Skeletal muscle tissue (tissue), 4 donors: Measurements from ENCODE around the gene HBP1. TPM values are rescaled to one million over a fixed set of nuclear protein-coding genes. Genes with fewer than 3 reads are reported as not detected.

Experiments
- H3K27ac ChIP-seq: one replicate; pipeline ENCODE4 v1.7.0; 2013; ENCODE audit warnings: mild to moderate bottlenecking, low read depth, low read length, inconsistent platforms
- H3K27me3 ChIP-seq, 3 donors: one replicate each; pipeline ENCODE4 v1.7.0; 2013; ENCODE audit warnings: low read length in 3 of 3; ENCODE audit not compliant: control insufficient read depth in 3 of 3, insufficient read depth in 3 of 3
- H3K36me3 ChIP-seq, 3 donors: one replicate each; pipeline ENCODE4 v1.7.0; 2013; ENCODE audit warnings: low read length in 3 of 3; ENCODE audit not compliant: control insufficient read depth in 3 of 3, insufficient read depth in 3 of 3
- H3K4me1 ChIP-seq, 3 donors: one replicate each; pipeline ENCODE4 v1.7.0; 2013; ENCODE audit warnings: low read length in 3 of 3, mild to moderate bottlenecking in 3 of 3; ENCODE audit not compliant: control insufficient read depth in 3 of 3, insufficient read depth in 3 of 3
- H3K4me3 ChIP-seq, 3 donors: one replicate each; pipeline ENCODE4 v1.7.0; 2013; ENCODE audit warnings: low read length in 3 of 3
- H3K9ac ChIP-seq, 3 donors: one replicate each; pipeline ENCODE4 v1.7.0; 2013; ENCODE audit warnings: low read length in 3 of 3, mild to moderate bottlenecking in 3 of 3, moderate library complexity in 2 of 3, low read depth in 1 of 3
- H3K9me3 ChIP-seq, 3 donors: one replicate each; pipeline ENCODE4 v1.7.0; 2013; ENCODE audit warnings: low read length in 3 of 3; ENCODE audit not compliant: control insufficient read depth in 3 of 3
- total RNA-seq: library from RNA; depleted of rRNA; stranded (reverse); fragments of >200 nt; gene quantifications from one replicate; pipeline ENCODE4 v1.2.3, GENCODE V29; 2014
- donor health status: Osteomylitis.

The HBP1 gene
- total RNA-seq, 1 donor from 2014 or later = 92.9 TPM

GRCh38 chr7:107167483-107168232, 1.1 kb upstream of the HBP1 start:
- no peaks in the 10 kb centered on the region for H3K27me3 ChIP-seq
- H3K9me3 ChIP-seq = no peaks in the 10 kb centered on the region
- peak overlapping the region; percentile 97 for H3K27ac ChIP-seq
- no peaks in the 10 kb centered on the region for H3K36me3 ChIP-seq
- peaks cover 9 to 12% (median 9%) of the 10 kb centered on the region in 3 donors for H3K4me1 ChIP-seq
- H3K9ac ChIP-seq = peak overlapping the region; percentile 94 to 99 (median 98)
- H3K4me3 ChIP-seq = peak overlapping the region; percentile 87 to 95 (median 95)

- Histone ChIP-seq H3K9ac (peak overlapping the region; percentile 92 to 96 (median 93)), H3K4me1 (peaks cover 19 to 23% (median 22%) of the 10 kb centered on the region in 3 donors), H3K27me3 (no peaks in the 10 kb centered on the region), H3K27ac (peak overlapping the region; percentile 98), H3K36me3 (no peaks in the 10 kb centered on the region), H3K9me3 (no peaks in the 10 kb centered on the region), H3K4me3 (peak overlapping the region; percentile 87 to 90 (median 87))
Observed at GRCh38 chr7:107169120-107170050, 582 bp downstream of the HBP1 start.

GRCh38 chr7:107170051-107170915, 1.5 kb downstream of the HBP1 start:
- H3K9me3 ChIP-seq = no peaks in the 10 kb centered on the region
- peak overlapping the region; percentile 98 for H3K27ac ChIP-seq
- no peaks in the 10 kb centered on the region for H3K36me3 ChIP-seq
- H3K4me1 ChIP-seq = peaks cover 23 to 30% (median 25%) of the 10 kb centered on the region in 3 donors
- peak overlapping the region; percentile 75 to 83 (median 81) for H3K9ac ChIP-seq
- H3K4me3 ChIP-seq = peak overlapping the region; percentile 83 to 88 (median 87)
- no peaks in the 10 kb centered on the region for H3K27me3 ChIP-seq

- no peak overlapping the region for H3K9ac ChIP-seq
- H3K4me1 ChIP-seq = peaks cover 25 to 30% (median 26%) of the 10 kb centered on the region in 3 donors
- no peaks in the 10 kb centered on the region for H3K9me3 ChIP-seq
- no peaks in the 10 kb centered on the region for H3K36me3 ChIP-seq
- no peaks in the 10 kb centered on the region for H3K27me3 ChIP-seq
- peak overlapping the region; percentile 42 for H3K27ac ChIP-seq
- no peak overlapping the region for H3K4me3 ChIP-seq
Observed at GRCh38 chr7:107171496-107171895, 2.7 kb downstream of the HBP1 start.

GRCh38 chr7:107172276-107173032, 3.7 kb downstream of the HBP1 start:
- Histone ChIP-seq H3K4me1 (peaks cover 31 to 39% (median 35%) of the 10 kb centered on the region in 3 donors), H3K4me3 (no peak overlapping the region), H3K27me3 (no peaks in the 10 kb centered on the region), H3K27ac (no peak overlapping the region), H3K9ac (no peak overlapping the region), H3K9me3 (no peaks in the 10 kb centered on the region), H3K36me3 (no peaks in the 10 kb centered on the region)

- Histone ChIP-seq H3K4me3 (no peak overlapping the region), H3K36me3 (no peaks in the 10 kb centered on the region), H3K9ac (peak overlapping the region in 1 of 3 donors; percentile 32), H3K27me3 (no peaks in the 10 kb centered on the region), H3K27ac (no peak overlapping the region), H3K9me3 (no peaks in the 10 kb centered on the region), H3K4me1 (peaks cover 31 to 39% (median 33%) of the 10 kb centered on the region in 3 donors)
Observed at GRCh38 chr7:107173191-107173590, 4.4 kb downstream of the HBP1 start.

- peaks cover 31 to 39% (median 33%) of the 10 kb centered on the region in 3 donors for H3K4me1 ChIP-seq
- H3K27me3 ChIP-seq = no peaks in the 10 kb centered on the region
- H3K36me3 ChIP-seq = no peaks in the 10 kb centered on the region
- H3K27ac ChIP-seq = no peak overlapping the region
- H3K4me3 ChIP-seq = no peak overlapping the region
- H3K9ac ChIP-seq = peak overlapping the region in 2 of 3 donors; percentile 15 to 32
- H3K9me3 ChIP-seq = no peaks in the 10 kb centered on the region
Observed at GRCh38 chr7:107173691-107174406, 5.0 kb downstream of the HBP1 start.

- Histone ChIP-seq H3K27ac (no peak overlapping the region), H3K27me3 (no peaks in the 10 kb centered on the region), H3K4me1 (peaks cover 13 to 25% (median 19%) of the 10 kb centered on the region in 3 donors), H3K4me3 (no peak overlapping the region), H3K9ac (no peak overlapping the region), H3K36me3 (peaks cover 0 to 20% (median 16%) of the 10 kb centered on the region in 3 donors), H3K9me3 (no peaks in the 10 kb centered on the region)
Observed at GRCh38 chr7:107179326-107180164, 10.7 kb downstream of the HBP1 start.
